HUES48 (cell line): Measurements from ENCODE around the gene TIGD3.

Source experiments
- H3K27ac ChIP-seq: one replicate; pipeline ENCODE4 v1.7.0; 2013; ENCODE audit warnings: low read depth, low read length, inconsistent platforms
- H3K27me3 ChIP-seq: 2 replicates; pipeline ENCODE4 v1.6.1; 2013; ENCODE audit warnings: mild to moderate bottlenecking, low read length; ENCODE audit not compliant: control insufficient read depth, insufficient read depth
- H3K36me3 ChIP-seq: 2 replicates; pipeline ENCODE4 v1.6.1; 2013; ENCODE audit warnings: low read length; ENCODE audit not compliant: control insufficient read depth, insufficient read depth
- H3K4me1 ChIP-seq: 2 replicates; pipeline ENCODE4 v1.6.1; 2013; ENCODE audit warnings: mild to moderate bottlenecking, low read length; ENCODE audit not compliant: control insufficient read depth, insufficient read depth
- H3K4me3 ChIP-seq: 2 replicates; pipeline ENCODE4 v1.5.1; 2013; ENCODE audit warnings: mild to moderate bottlenecking, low read depth, low read length
- H3K9ac ChIP-seq: 2 replicates; pipeline ENCODE4 v1.6.1; 2013; ENCODE audit warnings: mild to moderate bottlenecking, low read depth, low read length, moderate library complexity
- H3K9me3 ChIP-seq: 2 replicates; pipeline ENCODE4 v1.6.1; 2013; ENCODE audit warnings: low read length; ENCODE audit not compliant: control insufficient read depth, insufficient read depth

Gene TIGD3

DNA sequence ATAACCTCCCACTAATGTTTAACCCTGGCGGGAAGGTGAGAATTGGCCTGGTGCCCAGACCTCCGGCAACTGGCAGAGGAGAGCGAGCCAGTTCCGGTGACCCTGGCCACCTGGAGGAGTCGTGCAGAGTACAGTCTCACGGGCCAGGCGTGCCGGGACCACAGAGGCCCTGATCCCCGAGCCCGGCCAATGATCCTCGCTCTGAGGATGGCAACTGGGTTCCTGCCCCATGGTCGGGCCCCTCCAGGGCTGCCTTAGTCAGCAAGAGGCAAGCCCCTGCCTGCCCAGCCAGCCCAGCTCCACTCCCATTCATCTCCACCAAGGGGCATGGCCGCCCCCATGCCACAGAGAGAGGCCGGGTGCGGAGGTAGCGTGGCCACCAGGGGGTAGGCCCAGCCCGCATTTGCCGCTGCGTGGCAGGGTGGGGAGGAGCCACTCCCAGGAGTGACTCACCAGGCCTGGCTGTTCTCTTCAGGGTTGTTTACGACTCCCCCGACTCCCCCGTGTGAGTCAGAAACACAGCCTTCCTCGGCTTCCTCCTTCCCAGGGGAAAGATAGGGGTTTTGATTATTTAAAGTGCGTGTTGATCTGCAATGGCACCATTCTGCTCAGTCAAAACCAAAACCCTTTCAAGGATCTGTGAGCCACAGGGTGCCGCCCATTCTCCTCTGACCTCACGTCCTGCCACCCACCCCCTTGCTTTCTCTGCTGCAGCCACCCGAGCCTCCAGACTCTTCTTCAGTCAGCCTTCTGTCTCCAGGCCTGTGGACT lies 27.7 kb downstream of the TIGD3 start, which contains the start of gene SLC25A45:
TSS of gene SLC25A45 (minus strand) at position 614 of the 771 bp plus-strand sequence. CDS start 695 bp downstream, outside the sequence.
- no peaks in the 10 kb centered on the region for H3K27me3 ChIP-seq
- H3K4me3 ChIP-seq = no peak within 1 kb of the TSS
- no peaks in the 10 kb centered on the region for H3K36me3 ChIP-seq
- H3K9ac ChIP-seq = peak within 1 kb of the TSS; percentile 17; the same call in 1 of the 2 replicates
- H3K27ac ChIP-seq = peak within 1 kb of the TSS; percentile 94
- no peaks in the 10 kb centered on the region for H3K9me3 ChIP-seq
- peaks cover 15% of the 10 kb centered on the region for H3K4me1 ChIP-seq

DNA sequence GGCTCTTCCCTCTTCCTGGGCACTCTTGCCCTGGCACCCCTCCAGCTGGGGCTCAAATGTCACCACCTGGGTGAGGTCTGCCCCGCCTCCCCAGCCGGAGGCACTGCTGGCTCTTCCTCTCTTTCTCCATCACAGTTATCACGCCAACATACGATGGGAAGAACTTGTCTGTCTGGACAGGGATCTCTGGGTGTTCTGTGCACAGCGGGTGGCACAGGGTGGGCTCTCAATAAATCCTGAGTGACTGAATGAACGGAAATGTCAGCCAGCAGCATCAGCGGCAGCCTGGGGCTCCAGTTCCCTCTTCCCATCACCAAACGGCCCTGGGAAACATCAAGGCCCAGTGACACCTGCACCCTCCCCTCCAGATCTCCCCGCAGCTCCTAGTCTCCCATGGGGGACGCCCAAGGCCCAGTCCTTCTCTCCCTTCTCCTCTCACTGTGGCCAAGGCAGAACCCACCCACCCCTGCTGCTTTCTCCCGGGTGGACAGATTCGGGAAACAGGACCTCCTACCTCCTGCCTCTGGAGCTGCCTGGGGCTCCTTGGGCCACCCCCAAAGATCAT lies 28.3 kb downstream of the TIGD3 start:
- Histone ChIP-seq H3K4me3 (no peak overlapping the region), H3K27me3 (no peaks in the 10 kb centered on the region), H3K27ac (peak overlapping the region; percentile 94), H3K9ac (no peak overlapping the region), H3K9me3 (no peaks in the 10 kb centered on the region), H3K36me3 (no peaks in the 10 kb centered on the region), H3K4me1 (peaks cover 15% of the 10 kb centered on the region)

DNA sequence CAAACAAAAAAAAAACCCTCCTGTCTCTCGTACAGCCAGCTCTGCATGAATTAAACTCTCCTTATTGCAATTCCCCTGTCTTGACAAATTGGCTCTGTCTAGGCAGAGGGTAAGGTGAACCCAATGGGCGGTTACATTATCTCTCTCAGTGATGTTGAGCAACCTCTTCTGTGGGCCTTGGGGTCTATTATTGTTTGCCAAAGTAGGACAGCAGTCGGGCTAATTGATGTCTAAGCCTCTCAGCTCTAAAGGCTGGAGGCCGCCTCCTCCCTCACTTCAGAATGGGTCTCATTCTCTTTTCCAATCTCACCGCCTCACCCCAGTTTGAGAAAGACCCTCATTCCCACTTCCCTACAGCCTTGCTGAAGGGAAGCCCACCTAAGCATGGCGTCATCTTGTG lies 29.2 kb downstream of the TIGD3 start:
- Histone ChIP-seq H3K27me3 (no peaks in the 10 kb centered on the region), H3K27ac (no peak overlapping the region), H3K9ac (no peak overlapping the region), H3K4me1 (peaks cover 15% of the 10 kb centered on the region), H3K36me3 (peaks cover 7% of the 10 kb centered on the region; the same call in 1 of the 2 replicates), H3K9me3 (no peaks in the 10 kb centered on the region), H3K4me3 (no peak overlapping the region)

GRCh38 chr11:65384301-65384889 lies 29.8 kb downstream of the TIGD3 start:
- Histone ChIP-seq H3K27ac (no peak overlapping the region), H3K9me3 (no peaks in the 10 kb centered on the region), H3K4me1 (peaks cover 15% of the 10 kb centered on the region), H3K9ac (no peak overlapping the region), H3K27me3 (no peaks in the 10 kb centered on the region), H3K36me3 (peaks cover 7% of the 10 kb centered on the region; the same call in 1 of the 2 replicates), H3K4me3 (no peak overlapping the region)

- peak within 1 kb of the TSS; percentile 14 for H3K27ac ChIP-seq
- peaks cover 19% of the 10 kb centered on the region for H3K4me1 ChIP-seq
- no peaks in the 10 kb centered on the region for H3K27me3 ChIP-seq
- peak within 1 kb of the TSS; percentile 28; the same call in 1 of the 2 replicates for H3K9ac ChIP-seq
- H3K36me3 ChIP-seq = peaks cover 7% of the 10 kb centered on the region; the same call in 1 of the 2 replicates
- no peaks in the 10 kb centered on the region for H3K9me3 ChIP-seq
- H3K4me3 ChIP-seq = peak within 1 kb of the TSS; percentile 76
Measured at GRCh38 chr11:65386307-65387140, 32.0 kb downstream of the TIGD3 start, which contains the start of gene FRMD8. TSS of gene FRMD8 (plus strand) at chr11:65386637. CDS start at chr11:65387037, 400 bp downstream.

DNA sequence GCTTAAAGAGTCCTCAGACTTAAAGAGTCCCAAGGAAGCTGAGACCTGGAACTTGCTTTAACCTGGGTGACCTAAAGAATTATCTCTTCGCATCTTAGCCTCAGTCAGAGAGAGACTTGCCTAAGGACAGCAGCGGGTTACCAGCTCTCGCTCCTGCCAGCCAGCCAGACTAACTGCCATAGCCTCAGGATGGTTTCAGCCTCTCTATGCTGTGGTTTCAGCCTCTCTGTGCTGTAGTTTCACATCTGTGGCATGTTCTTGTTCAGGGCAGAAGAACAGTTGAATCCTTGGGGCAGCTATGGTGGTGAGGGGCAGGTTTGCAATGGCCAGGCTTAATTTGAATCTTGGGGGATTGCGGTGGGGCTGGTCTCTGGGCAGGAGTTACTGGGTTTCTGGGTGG lies 34.2 kb downstream of the TIGD3 start:
- Histone ChIP-seq H3K9ac (no peak overlapping the region), H3K4me3 (no peak overlapping the region), H3K9me3 (no peaks in the 10 kb centered on the region), H3K27ac (no peak overlapping the region), H3K36me3 (peaks cover 7% of the 10 kb centered on the region; the same call in 1 of the 2 replicates), H3K4me1 (0 out of 2 replicates have a peak, but pooled peaks cover 6% of the 10 kb centered on the region), H3K27me3 (no peaks in the 10 kb centered on the region)

DNA sequence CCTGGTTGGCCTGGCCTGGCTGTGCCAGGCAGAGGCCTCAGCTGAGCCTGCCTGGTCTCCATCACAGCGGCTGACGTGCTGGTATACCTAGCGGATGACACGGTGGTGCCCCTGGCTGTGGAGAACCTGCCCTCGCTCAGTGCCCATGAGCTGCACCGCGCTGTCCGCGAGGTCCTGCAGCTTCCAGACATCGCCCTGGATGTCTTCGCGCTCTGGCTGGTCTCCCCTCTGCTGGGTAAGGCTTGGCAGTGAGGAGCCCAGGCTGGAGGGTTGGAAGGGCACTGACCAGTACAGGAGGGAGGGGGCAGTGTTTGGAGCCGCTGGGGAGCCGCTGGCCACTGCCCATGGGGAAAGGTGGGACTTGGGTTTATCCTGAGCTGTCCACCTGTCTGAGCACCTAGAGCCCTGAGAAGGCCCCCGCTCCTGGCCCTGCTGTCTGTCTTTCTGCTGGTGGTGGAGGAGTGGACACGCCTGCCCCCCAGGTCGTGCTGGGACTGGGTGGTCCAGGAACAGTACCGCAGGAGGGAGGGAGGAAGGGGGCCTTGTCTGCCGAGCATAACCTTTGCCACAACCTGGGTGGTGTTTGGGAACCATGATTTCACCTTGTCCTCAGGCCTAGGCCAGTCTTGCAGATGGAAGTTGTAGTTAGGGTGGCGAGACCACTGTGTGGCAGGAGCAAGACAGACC lies 34.9 kb downstream of the TIGD3 start:
- no peak overlapping the region for H3K4me3 ChIP-seq
- no peaks in the 10 kb centered on the region for H3K27me3 ChIP-seq
- peaks cover 7% of the 10 kb centered on the region; the same call in 1 of the 2 replicates for H3K36me3 ChIP-seq
- H3K9ac ChIP-seq = no peak overlapping the region
- 0 out of 2 replicates have a peak, but pooled peaks cover 6% of the 10 kb centered on the region for H3K4me1 ChIP-seq
- no peaks in the 10 kb centered on the region for H3K9me3 ChIP-seq
- no peak overlapping the region for H3K27ac ChIP-seq

GRCh38 chr11:65390099-65390941 lies 35.8 kb downstream of the TIGD3 start:
- no peak overlapping the region for H3K9ac ChIP-seq
- 0 out of 2 replicates have a peak, but pooled peaks cover 6% of the 10 kb centered on the region for H3K4me1 ChIP-seq
- H3K27me3 ChIP-seq = no peaks in the 10 kb centered on the region
- H3K36me3 ChIP-seq = peaks cover 7% of the 10 kb centered on the region; the same call in 1 of the 2 replicates
- peak overlapping the region; percentile 11 for H3K27ac ChIP-seq
- H3K4me3 ChIP-seq = no peak overlapping the region
- H3K9me3 ChIP-seq = no peaks in the 10 kb centered on the region

- H3K4me3 ChIP-seq = no peak overlapping the region
- no peaks in the 10 kb centered on the region for H3K9me3 ChIP-seq
- H3K27ac ChIP-seq = peak overlapping the region; percentile 11
- H3K9ac ChIP-seq = no peak overlapping the region
- H3K4me1 ChIP-seq = 0 out of 2 replicates have a peak, but pooled peaks cover 6% of the 10 kb centered on the region
- no peaks in the 10 kb centered on the region for H3K27me3 ChIP-seq
- peaks cover 7% of the 10 kb centered on the region; the same call in 1 of the 2 replicates for H3K36me3 ChIP-seq
Measured at GRCh38 chr11:65390996-65391395, 36.4 kb downstream of the TIGD3 start.
